GM19372 (cell line): Measurements from ENCODE around the gene SERPINB7.

Experiments used
- ATAC-seq: cut with Tn5 transposase; IDR thresholded peaks from one replicate; pipeline ENCODE4 v1.9.1; 2021; ENCODE audit warnings: mild to moderate bottlenecking, low read depth, moderate library complexity; ENCODE audit not compliant: unreplicated experiment

SERPINB7 gene

DNA sequence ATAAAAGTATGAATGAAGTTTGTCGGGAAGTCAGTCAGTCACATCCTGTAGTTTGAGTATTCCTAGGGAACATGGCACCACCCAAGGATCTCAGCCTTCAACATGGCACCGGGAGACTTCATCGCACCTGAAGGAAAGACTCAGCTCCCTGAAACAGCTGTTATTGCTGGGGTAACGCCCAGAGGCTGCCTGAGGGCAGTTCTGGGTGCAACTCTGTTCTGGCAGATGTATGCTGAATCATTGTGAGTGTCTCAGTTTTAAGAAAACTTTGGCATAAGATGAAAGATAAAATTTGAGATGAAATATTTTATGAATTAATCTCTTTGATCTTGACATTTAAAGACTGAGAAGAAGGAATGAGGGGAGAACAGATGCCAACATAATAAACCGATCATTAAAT, 62.4 kb downstream of the SERPINB7 start:
- no peak for ATAC-seq

DNA sequence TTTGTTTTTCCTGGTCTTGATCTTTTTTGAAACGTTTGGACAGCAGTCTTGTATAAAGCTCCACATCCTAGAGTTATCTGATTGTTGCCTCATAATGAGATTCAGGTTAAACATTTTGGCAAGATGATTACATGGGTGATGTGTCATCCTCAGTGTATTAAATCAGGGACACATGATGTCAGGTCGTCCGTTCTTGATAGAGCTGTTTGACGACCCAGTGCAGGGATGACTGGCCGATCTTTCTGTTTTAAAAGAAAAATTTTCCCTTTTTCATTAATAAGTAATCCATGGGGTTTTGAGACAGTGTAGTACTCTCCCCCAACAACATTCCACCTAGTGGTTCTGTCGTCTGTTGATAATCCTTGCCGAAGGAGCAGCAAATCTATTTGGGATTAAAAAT, 67.8 kb downstream of the SERPINB7 start:
- peak; percentile 43 for ATAC-seq

DNA sequence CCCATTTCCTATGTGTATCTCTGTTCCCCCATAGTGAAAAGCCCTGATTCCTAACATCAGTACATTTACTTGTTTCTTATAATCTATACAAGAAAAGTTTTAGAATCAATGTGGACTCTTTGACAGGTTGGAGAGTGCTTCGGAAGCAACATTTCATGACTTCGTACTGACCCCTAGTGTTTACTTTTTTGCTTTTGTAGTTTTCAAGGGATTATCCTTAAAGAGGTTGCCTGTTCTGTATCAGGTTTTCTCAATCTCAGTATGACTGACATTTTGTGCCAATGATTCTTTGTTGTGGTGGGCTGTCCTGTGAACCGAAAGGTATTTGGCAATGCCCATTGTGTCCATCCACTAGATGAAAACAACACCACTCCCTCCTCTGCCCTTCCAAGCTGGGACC, 69.0 kb downstream of the SERPINB7 start:
- peak; percentile 56 for ATAC-seq

DNA sequence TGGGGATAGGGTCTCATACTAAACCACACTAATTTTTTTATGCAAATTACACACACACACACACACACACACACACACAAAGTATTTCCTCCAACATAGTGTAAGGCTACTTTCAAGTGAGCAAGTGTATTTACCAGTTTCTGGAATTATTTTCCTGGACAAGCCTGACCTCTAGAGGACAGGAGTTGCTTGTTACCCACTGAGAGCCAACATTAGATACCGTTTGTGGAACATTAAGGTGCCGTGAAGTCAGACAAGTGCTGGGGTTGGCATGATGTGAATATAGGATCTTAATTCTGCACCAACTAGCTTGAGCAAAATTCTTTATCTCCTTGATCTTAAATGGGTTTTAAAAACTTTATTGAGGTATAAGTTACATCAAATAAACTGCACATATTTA, 72.9 kb downstream of the SERPINB7 start:
- ATAC-seq, result peak; percentile 56

DNA sequence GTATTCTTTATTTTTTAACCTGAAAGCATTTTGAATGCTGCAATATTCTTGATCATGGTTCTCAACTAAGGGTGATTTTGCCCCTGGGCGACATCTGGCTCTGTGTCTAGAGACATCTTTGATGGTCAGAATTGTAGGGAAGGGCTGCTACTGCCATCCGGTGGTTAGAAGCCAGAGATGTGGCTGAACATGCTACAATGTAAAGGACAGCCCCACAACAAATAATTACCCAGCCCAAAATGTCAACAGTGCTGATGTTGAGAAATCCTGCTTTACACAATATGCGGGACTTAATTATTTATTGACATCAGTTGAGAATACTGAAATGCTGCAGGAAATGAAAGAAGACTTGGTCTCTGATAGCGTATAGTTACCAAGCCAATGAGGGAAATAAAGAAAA, 74.8 kb downstream of the SERPINB7 start:
- ATAC-seq, result peak; percentile 64

DNA sequence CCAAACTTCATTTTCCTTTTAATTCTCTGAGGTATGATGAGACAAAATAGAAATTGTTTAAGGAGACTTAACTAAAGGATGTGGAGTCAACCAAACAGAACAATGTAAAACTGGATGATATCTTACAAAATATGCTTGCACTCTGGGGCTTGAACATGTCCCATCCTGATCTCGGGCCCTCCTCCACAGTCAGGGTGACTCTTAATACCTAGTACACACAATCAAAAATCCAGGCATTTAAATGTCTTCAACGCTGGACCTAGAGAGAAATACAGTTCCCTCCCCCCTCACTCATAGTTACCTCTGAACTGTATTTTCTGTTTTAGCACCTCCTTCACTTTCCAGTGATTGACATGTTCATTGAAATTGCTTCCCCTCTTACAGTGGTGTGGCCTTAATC, 75.4 kb downstream of the SERPINB7 start:
- no peak for ATAC-seq
